ENCODE data around the gene UVRAG. TPM values are rescaled to one million over a fixed set of nuclear protein-coding genes. Genes with fewer than 3 reads are reported as not detected.

Gene UVRAG
- total RNA-seq, 1 donor from 2014 or later: 20.2 TPM

DNA sequence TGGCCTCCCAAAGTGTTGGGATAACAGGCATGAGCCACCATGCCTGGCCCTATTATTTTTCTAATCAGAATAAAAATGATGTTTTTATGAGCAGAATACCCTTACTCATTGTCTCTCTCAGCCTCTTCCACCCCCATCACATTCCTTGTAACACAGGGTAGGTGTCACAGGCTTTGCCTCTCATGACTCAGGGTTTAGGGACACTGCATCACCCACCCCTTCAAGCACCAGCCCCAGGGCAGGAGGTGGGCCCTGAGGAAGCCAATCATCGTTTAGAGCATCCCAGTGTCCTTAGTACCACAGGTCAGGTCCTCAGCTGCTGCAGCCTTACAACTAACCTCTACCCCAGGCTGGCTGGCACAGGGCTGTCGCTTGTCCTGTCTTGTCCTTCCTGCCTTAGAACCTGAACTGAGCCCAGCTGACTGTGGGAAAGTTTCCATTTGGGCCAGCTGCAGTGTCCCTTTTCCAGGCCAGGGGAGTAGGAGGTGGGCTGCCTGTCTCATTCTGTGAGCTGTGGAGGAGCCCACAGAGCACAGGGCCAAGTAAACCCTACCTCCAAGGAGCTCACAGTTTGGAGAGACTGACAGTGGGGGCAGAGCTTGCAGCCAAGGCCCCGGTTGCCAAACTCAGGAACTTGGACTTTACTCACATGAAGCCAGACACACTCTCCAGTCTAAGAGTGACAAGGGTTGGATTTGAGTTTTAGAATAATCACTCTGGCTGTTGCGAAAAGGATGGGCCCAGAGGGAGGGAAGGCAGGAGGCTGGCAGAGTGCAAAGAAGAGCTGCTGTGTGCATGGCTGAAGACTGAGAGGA is 19.5 kb upstream of the UVRAG start:
- Mint-ChIP-seq H3K27me3 (ENCODE audit: unreplicated experiment) (peaks cover 2% of the 10 kb centered on the region), H3K9me3 (ENCODE audit: unreplicated experiment) (no peaks in the 10 kb centered on the region), H3K36me3 (ENCODE audit: unreplicated experiment) (no peaks in the 10 kb centered on the region), H3K4me1 (ENCODE audit: unreplicated experiment) (peaks cover 4% of the 10 kb centered on the region), H3K27ac (ENCODE audit: unreplicated experiment) (no peak overlapping the region), H3K4me3 (ENCODE audit: unreplicated experiment) (no peak overlapping the region)
- TF ChIP-seq, protein P1, sequence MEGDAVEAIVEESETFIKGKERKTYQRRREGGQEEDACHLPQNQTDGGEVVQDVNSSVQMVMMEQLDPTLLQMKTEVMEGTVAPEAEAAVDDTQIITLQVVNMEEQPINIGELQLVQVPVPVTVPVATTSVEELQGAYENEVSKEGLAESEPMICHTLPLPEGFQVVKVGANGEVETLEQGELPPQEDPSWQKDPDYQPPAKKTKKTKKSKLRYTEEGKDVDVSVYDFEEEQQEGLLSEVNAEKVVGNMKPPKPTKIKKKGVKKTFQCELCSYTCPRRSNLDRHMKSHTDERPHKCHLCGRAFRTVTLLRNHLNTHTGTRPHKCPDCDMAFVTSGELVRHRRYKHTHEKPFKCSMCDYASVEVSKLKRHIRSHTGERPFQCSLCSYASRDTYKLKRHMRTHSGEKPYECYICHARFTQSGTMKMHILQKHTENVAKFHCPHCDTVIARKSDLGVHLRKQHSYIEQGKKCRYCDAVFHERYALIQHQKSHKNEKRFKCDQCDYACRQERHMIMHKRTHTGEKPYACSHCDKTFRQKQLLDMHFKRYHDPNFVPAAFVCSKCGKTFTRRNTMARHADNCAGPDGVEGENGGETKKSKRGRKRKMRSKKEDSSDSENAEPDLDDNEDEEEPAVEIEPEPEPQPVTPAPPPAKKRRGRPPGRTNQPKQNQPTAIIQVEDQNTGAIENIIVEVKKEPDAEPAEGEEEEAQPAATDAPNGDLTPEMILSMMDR (IDR thresholded peaks at IDR 0.05): no peak
- no peak for DNase-seq (ENCODE audit: extremely low spot score, unreplicated experiment)

DNA sequence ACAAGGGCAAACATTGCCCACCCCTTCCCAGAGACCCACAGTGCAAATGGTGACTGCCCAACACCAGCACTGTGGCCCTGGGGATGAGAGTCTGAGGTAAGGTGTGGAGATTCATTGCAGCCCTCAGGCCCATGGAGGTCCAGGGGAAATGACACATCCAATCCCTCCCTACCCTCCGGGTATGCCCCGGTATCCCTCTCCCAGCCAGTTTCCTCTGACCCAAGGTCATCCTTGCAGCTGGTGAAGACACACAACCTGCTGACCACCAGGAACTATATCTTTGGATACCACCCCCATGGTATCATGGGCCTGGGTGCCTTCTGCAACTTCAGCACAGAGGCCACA is 18.9 kb upstream of the UVRAG start:
- Mint-ChIP-seq H3K36me3 (ENCODE audit: unreplicated experiment) (no peaks in the 10 kb centered on the region), H3K4me1 (ENCODE audit: unreplicated experiment) (peaks cover 4% of the 10 kb centered on the region), H3K4me3 (ENCODE audit: unreplicated experiment) (no peak overlapping the region), H3K9me3 (ENCODE audit: unreplicated experiment) (no peaks in the 10 kb centered on the region), H3K27ac (ENCODE audit: unreplicated experiment) (no peak overlapping the region), H3K27me3 (ENCODE audit: unreplicated experiment) (peaks cover 2% of the 10 kb centered on the region)
- TF ChIP-seq, protein P1 (IDR thresholded peaks at IDR 0.05): no peak
- DNase-seq (ENCODE audit: extremely low spot score, unreplicated experiment): no peak

DNA sequence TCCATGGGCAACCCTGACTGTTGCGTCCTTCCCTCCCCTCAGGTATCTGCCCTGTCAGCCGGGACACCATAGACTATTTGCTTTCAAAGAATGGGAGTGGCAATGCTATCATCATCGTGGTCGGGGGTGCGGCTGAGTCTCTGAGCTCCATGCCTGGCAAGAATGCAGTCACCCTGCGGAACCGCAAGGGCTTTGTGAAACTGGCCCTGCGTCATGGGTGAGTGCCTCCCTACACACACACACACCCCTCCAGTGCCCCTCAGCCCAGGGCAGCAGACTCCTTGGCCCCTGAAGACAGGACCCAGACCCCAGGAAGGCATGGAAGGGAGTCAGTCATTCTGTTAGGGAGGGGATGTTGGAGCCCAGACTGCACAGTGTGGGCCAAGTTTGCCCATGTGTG is 17.9 kb upstream of the UVRAG start:
- TF ChIP-seq, protein P1 (IDR thresholded peaks at IDR 0.05): no peak
- Mint-ChIP-seq H3K9me3 (ENCODE audit: unreplicated experiment) (no peaks in the 10 kb centered on the region), H3K4me1 (ENCODE audit: unreplicated experiment) (peaks cover 4% of the 10 kb centered on the region), H3K4me3 (ENCODE audit: unreplicated experiment) (no peak overlapping the region), H3K27me3 (ENCODE audit: unreplicated experiment) (peaks cover 2% of the 10 kb centered on the region), H3K36me3 (ENCODE audit: unreplicated experiment) (no peaks in the 10 kb centered on the region), H3K27ac (ENCODE audit: unreplicated experiment) (no peak overlapping the region)
- no peak for DNase-seq (ENCODE audit: extremely low spot score, unreplicated experiment)

DNA sequence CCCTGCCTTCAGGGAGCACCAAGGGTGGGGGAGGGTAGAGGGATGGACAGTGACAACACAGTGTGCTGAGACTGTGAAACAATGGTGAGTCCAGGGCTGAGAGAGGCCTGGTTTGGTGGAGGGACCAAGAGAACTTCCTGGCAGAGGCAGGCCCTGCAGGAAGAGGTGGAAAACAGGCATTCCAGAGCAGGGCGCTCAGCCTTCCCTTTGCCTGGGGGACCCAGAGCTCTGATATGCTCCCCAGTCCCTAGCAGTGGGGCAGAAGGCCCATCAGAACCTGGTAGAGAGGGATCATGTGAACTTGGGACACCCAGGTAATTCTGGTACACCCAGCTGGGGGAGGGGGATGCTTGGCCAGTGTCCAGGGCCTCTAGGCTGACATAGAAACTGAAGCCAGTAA is 17.2 kb upstream of the UVRAG start:
- Mint-ChIP-seq H3K27ac (ENCODE audit: unreplicated experiment) (no peak overlapping the region), H3K4me1 (ENCODE audit: unreplicated experiment) (peaks cover 4% of the 10 kb centered on the region), H3K36me3 (ENCODE audit: unreplicated experiment) (no peaks in the 10 kb centered on the region), H3K27me3 (ENCODE audit: unreplicated experiment) (peaks cover 2% of the 10 kb centered on the region), H3K4me3 (ENCODE audit: unreplicated experiment) (no peak overlapping the region), H3K9me3 (ENCODE audit: unreplicated experiment) (no peaks in the 10 kb centered on the region)
- TF ChIP-seq, protein P1 (IDR thresholded peaks at IDR 0.05): no peak
- DNase-seq (ENCODE audit: extremely low spot score, unreplicated experiment): no peak

DNA sequence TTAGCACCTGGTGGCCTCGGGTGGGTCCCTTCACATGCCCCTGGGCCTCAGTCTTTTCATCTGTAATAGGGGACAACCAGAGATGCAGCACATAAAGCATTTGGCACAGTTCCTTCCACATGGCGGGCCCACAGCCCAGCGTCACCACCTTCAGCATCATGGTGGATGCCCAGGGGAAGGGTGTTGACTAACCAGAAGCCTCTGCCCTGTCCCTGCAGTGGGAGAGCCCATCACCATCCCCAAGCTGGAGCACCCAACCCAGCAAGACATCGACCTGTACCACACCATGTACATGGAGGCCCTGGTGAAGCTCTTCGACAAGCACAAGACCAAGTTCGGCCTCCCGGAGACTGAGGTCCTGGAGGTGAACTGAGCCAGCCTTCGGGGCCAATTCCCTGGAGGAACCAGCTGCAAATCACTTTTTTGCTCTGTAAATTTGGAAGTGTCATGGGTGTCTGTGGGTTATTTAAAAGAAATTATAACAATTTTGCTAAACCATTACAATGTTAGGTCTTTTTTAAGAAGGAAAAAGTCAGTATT is 14.8 kb upstream of the UVRAG start:
- Mint-ChIP-seq H3K27ac (ENCODE audit: unreplicated experiment) (no peak overlapping the region), H3K4me1 (ENCODE audit: unreplicated experiment) (peaks cover 4% of the 10 kb centered on the region), H3K4me3 (ENCODE audit: unreplicated experiment) (no peak overlapping the region), H3K9me3 (ENCODE audit: unreplicated experiment) (no peaks in the 10 kb centered on the region), H3K36me3 (ENCODE audit: unreplicated experiment) (no peaks in the 10 kb centered on the region), H3K27me3 (ENCODE audit: unreplicated experiment) (no peaks in the 10 kb centered on the region)
- no peak for DNase-seq (ENCODE audit: extremely low spot score, unreplicated experiment)
- TF ChIP-seq, protein P1 (IDR thresholded peaks at IDR 0.05): no peak

All from osteocyte (in vitro differentiated cells).